Right kidney (tissue), 1 donor: ENCODE data around the gene PRADC1.

ENCODE experiments used
- DNase-seq: peaks from one replicate; pipeline ENCODE4 v3.0.0-alpha.2; 2016

The PRADC1 gene

GRCh38 chr2:73259704-73260337 lies 26.8 kb upstream of the PRADC1 start:
- no peak for DNase-seq

DNA sequence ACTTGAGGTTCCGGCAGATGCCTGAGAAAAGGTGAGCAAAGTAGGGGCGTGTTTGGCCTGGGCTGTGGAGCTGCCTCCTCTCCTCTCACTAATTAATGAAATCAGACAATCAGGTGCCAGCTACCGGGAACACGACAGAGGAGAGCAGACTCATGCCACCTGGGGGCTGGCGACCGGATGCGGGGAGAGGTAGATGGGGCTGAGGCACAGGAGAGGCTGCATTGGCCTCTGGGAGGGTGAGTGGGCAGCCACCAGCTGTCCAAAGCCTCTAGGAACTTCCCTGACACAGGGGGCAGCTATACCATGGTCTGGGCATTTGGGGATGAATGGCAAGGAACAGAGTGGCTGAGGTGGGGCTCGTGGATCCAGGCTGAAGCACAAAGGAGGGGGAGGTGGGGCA lies 26.2 kb upstream of the PRADC1 start:
- no peak for DNase-seq

GRCh38 chr2:73258913-73259215 lies 25.8 kb upstream of the PRADC1 start:
- DNase-seq: no peak

DNA sequence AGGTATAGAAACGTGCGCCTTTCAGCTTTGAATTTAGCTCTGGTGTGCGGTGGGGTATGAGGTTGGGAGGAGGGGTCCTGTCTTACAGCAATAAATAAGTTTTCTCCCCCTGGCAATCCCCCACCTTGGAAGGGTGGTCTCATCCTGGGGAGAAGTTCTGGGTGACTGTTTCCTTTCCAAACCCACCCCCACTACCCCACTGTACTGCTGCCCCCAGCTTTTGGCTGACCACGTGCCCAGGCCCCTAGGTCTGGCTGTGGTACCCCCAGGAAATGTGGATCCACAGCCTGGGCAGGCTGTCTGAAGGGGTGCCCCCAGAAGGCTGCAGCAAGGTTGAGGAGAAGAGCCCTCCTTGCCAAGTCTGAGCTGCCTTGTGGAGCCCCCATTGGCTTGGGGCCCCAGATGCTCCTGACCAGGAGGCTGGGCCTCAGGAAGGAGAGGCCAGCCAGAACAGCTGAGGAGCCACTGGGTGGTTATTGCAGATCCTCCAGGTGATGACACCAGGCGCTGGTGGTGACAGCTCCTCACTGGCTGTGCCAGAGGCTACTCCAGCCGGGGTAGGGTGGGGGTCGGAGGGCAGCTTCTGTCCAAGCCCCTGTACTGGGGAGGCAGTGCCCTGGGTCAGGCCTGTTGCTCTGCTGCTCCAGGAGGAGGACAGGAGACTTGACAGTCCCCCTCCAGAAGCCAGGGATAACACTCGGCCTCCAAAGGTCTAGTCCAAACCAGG lies 25.3 kb upstream of the PRADC1 start:
- no peak for DNase-seq

DNA sequence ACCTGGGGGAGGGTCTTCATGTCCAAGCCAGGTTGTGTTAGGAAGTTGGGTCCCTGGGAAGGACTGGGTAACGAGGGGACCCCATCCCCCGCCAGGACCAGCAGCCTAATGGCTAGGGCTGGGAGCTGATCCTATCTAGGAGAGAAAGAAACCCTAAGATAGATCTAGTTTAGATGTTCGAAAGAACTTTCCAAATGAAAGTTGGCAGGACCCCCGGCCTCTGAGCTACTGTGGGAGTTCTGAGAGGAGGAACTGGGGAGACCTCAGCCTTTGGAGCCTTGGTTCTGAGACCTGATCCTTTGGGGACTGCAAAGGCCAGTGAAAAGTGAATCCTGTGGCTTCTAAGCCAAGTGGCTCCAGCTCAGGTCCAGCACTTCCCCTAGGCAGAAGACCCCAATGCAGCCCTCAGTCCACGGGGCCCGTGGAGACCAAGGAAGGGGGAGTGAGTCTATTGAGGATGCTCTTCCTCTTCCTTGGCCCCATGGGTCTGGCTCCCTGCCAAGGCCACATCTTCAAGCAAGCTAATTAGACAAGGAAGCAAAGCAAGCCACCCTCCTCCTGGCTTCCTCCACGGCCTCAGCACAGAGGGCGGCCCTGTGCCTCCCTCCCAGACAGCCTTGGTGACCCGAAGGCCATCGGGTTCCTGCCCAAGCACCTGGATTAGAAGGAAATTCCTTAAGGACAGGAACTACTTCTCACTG lies 24.5 kb upstream of the PRADC1 start:
- no peak for DNase-seq

DNA sequence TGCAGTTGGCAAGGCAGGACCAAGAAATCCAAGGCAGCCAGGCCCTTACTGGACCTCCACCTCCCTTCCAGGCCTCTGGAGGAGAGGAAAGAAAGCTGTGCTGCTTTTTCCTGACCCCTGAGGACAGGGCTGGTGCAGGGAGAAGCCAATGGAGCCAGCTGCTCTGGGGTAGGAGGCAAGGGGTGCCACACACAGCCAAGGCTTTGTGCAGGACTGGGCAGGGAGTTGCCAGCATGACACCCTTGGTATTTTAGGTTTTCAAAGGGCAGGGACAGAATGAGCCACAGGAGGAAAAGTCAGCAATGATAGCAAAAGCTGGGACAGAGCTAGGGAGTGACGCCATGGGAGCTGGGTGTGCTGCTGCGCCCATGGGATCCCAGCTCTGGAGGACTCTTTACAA lies 24.0 kb upstream of the PRADC1 start:
- no peak for DNase-seq

DNA sequence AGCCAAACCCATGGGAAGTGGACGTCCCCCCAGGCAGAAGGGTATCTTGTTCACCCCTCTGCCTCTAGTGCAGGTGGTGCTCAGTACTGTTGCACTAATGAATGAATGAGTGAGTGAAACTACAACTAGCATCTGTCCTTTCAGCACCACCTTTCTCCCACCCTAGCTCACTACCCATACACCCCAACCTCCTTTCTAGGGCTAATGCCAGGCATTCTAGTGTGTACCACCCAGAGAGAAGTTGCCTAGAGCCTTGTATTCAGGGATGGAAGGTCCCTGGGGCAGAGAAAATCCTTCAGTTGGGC lies 23.5 kb upstream of the PRADC1 start:
- DNase-seq: no peak

GRCh38 chr2:73255907-73256617 lies 23.0 kb upstream of the PRADC1 start:
- DNase-seq: no peak

DNA sequence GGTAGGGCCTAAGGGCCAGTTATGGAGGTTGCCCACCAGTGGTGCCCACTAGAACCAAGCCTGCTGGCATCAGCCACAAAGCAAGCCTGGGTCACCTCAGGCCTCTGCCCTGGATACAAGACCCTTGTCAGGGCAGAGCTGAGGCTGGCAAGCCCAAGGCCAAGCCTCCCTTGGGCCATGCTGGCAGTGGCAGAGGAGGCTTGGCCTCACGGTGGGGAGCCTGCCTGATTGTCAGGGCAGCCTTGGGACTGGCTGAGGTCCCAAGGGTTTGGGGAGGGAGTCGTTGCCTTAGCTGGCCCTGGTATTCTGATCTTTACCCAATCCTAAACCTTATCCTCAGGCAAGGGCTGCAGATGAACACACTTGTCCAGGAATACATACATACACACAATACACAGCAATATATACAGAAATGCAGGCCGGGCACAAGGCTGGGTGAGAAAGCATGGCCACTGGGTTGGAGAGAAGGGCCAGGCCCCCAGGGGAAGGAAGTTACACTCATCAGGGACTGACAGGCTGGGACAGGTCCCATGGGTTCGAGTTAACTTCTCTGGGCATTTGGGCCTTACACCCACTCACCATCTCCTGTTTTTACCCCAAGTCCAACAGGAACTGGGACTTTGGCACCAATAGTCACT lies 22.1 kb upstream of the PRADC1 start:
- no peak for DNase-seq

DNA sequence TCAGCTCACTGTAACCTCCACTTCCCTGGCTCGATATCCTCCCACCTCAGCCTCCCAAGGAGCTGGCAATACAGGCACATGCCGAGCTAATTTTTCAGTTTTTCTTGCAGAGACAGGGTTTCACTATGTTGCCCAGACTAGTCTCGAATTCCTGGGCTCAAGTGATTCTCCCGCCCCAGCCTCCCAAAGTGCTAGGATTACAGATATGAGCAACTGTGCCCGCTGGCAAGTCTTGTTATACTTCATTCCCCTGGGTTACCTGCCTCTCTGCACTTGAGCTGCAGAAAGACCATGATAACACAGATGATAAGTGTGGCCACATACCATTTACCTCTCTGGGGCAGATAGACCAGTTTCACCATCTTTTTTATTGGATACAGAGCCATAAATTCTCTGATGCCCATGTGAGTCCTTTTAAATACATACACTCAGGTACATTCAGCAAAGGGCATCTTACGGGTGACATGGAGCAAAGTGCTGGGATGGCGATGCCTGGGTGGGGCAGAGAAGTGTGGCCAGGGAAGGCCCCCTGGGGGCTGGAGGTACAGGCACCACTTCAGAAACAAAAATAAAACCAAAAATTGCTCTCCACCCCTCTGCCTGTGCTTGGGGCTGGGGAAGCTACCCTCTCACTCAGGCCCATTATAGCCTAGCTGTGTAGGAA lies 21.4 kb upstream of the PRADC1 start:
- DNase-seq: no peak

- DNase-seq: no peak
These were observed 20.9 kb upstream of the PRADC1 start for GRCh38 chr2:73253901-73254300.

GRCh38 chr2:73253400-73253799 lies 20.4 kb upstream of the PRADC1 start:
- DNase-seq: no peak

- DNase-seq: no peak
These were observed 19.4 kb upstream of the PRADC1 start for GRCh38 chr2:73252238-73253027.

DNA sequence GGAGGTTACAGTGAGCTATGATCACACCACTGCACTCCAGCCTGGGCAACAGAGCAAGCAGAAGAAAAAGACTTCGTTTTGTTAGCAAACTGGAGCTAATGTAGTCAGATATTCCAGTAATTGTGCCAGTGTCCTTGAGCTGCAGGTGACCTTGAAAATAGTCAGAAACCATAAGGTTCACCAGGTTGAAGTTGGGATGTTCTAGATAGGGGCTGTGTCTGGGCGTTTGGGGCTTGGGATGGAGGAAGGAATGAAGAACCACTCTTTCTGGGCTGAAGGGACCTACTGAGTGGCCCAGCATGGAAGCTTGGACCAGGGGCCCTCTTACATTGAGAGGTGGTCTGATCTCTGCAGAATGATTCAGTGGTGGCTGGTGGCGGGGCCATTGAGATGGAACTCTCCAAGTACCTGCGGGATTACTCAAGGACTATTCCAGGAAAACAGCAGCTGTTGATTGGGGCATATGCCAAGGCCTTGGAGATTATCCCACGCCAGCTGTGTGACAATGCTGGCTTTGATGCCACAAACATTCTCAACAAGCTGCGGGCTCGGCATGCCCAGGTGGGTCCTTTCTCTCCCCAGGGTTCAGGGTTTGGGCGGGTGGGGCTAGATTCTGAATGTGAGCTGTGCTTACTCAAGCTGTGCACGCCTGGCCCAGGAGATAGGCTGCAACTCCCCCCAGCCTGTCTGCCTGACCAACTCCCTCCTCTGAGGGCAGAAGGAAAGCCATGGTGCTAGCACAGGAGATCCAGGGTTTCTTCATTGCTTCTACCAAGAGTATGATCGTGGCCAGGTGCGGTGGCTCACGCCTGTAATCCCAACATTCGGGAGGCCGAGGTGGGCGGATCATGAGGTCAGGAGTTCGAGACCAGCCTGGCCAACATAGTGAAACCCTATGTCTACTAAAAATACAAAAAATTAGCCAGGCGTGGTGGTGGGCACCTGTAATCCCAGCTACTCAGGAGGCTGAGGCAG lies 18.1 kb upstream of the PRADC1 start:
- no peak for DNase-seq

DNA sequence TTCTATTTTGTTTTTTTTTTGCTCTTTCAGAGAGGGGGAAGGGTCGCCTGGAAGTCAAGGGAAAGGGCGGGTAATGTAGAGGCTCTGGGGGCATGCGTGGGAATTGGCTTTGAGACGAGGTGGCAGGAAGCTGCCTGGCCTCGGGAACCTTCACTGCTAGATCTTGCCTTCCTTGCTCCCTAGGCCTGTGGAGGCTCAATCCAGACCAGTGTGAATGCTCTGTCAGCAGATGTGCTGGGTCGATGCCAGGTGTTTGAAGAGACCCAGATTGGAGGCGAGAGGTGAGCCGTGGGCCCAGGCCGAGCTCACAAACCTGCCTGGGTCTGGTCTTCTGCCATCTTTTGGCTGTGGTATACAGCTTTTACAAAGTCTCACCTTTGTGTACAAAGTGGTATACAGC lies 16.6 kb upstream of the PRADC1 start:
- DNase-seq: no peak

GRCh38 chr2:73246850-73247249 lies 13.8 kb upstream of the PRADC1 start:
- DNase-seq: no peak

GRCh38 chr2:73244580-73244979 lies 11.5 kb upstream of the PRADC1 start:
- DNase-seq: no peak

DNA sequence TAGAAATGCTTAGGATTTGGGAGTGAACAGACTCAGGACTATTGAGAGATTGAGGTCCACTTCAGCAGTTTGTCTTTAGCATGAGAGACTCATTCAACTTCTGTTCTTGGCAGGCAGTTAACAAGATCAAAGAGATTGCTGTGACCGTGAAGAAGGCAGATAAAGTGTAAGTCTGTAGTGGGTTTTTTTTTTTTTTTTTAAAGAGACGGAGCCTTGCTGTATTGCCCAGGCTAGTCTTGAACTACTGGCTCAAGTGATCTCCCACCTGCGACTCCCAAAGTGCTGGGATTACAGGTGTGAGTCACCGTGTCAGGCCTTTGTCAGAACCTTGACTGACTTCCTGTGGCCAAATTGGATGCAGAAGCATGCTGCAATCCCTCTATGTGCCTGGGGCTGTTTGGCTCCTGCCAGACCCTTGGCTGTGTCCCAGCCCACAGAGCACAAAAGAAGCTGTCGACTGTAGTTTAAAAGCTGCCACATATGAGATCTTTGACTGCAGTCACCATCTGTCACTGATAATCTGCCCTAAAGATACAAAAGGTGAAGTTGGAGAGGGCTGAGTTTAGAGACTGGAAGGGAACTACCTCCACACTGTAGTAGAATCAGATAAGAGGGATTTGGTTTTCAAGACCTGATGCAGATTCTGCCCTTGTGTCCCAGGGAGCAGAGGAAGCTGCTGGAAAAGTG lies 11.0 kb upstream of the PRADC1 start:
- no peak for DNase-seq

GRCh38 chr2:73239776-73240175 lies 6.7 kb upstream of the PRADC1 start:
- DNase-seq: no peak

- no peak for DNase-seq
These were observed 5.9 kb upstream of the PRADC1 start for GRCh38 chr2:73238976-73239375.
